ENCODE measurements around the gene NFATC4. TPM values are rescaled to one million over a fixed set of nuclear protein-coding genes. Genes with fewer than 3 reads are reported as not detected.

The NFATC4 gene
- total RNA-seq, 1 experiment from 2014 or later, result 7.6 TPM

GRCh38 chr14:24399999-24400718, 32.2 kb downstream of the NFATC4 start (continued):
- TF ChIP-seq ZBTB33 (IDR thresholded peaks at IDR 0.05; ENCODE audit: extremely low read depth, insufficient replicate concordance, low read length) (no peak), EZH2phosphoT487 (IDR thresholded peaks at IDR 0.05; ENCODE audit: borderline replicate concordance) (no peak), SP1 (IDR thresholded peaks at IDR 0.05; ENCODE audit: low read depth) (no peak), MAX (IDR thresholded peaks at IDR 0.05) (no peak)

- no peaks in the 10 kb centered on the region for H3K9me2 ChIP-seq (ENCODE audit: insufficient read depth)
- no peaks in the 10 kb centered on the region for H3K4me1 ChIP-seq (ENCODE audit: control insufficient read depth in 1 of 2, insufficient read depth in 2 of 2, low read length in 2 of 2)
- H3K9me3 ChIP-seq (ENCODE audit: control insufficient read depth in 1 of 2, insufficient read depth in 1 of 2, low read depth in 1 of 2, low read length in 2 of 2), result no peaks in the 10 kb centered on the region
- H2AFZ ChIP-seq (ENCODE audit: low read depth, low read length, poor library complexity, severe bottlenecking), result no peak overlapping the region
- intact Hi-C loops (cut with micrococcal nuclease), result no loop called here
- H3K36me3 ChIP-seq (ENCODE audit: control insufficient read depth in 1 of 2, insufficient read depth in 2 of 2, low read length in 2 of 2), result no peaks in the 10 kb centered on the region
- no peaks in the 10 kb centered on the region for H3K79me2 ChIP-seq (ENCODE audit: insufficient read depth, low read length)
- H3K27ac ChIP-seq (ENCODE audit: low read depth, low read length), result no peak overlapping the region
- no peak for ATAC-seq
- H3K4me3 ChIP-seq (replicated peaks in 1 of 2; ENCODE audit: low read depth in 1 of 2, low read length in 2 of 2), result no peak overlapping the region
- CTCF ChIA-PET, result interaction anchor here (1.2 to 1.3 kb wide), 2 partner anchors 29 kb away, joined by 3 to 6 read pairs; no protein-coding TSS in a partner anchor
- RAD21 ChIA-PET (ENCODE audit: low non-redundant PET in 1 of 2, low total read pairs in 2 of 2, uncharacterized antibody in 2 of 2, unreplicated experiment in 2 of 2), result no interaction called here
- no peak for DNase-seq (ENCODE audit: low read depth, low spot score)
- H3K9ac ChIP-seq (ENCODE audit: low read length), result no peak overlapping the region
- H4K20me1 ChIP-seq (ENCODE audit: insufficient read depth), result no peaks in the 10 kb centered on the region
- H3K27me3 ChIP-seq (ENCODE audit: insufficient read depth, low read length), result no peaks in the 10 kb centered on the region
- BruUV-seq (replicated peaks), result no TSS peak
- POLR2A ChIA-PET, result no interaction called here
- H3K4me2 ChIP-seq (ENCODE audit: low read length), result no peak overlapping the region
- no peak for TF ChIP-seq CTCF (IDR thresholded peaks at IDR 0.05 in 2 of 3, conservative IDR thresholded peaks at IDR 0.05 in 1 of 3; ENCODE audit: borderline replicate concordance in 1 of 3, insufficient read depth in 1 of 3, low read depth in 2 of 3, low read length in 2 of 3)
- TF ChIP-seq ZNF274 (IDR thresholded peaks at IDR 0.05; ENCODE audit: low read depth, low read length), result no peak
- TF ChIP-seq ZFX (IDR thresholded peaks at IDR 0.05), result no peak
- TF ChIP-seq ELF1 (IDR thresholded peaks at IDR 0.05; ENCODE audit: borderline replicate concordance, low read depth), result no peak
- no peak for TF ChIP-seq FOSL1 (IDR thresholded peaks at IDR 0.05; ENCODE audit: low read depth)
- TF ChIP-seq REST (IDR thresholded peaks at IDR 0.05; ENCODE audit: low read depth), result no peak
- TF ChIP-seq POLR2AphosphoS5 (IDR thresholded peaks at IDR 0.05; ENCODE audit: low read depth, low read length), result no peak
- no peak for TF ChIP-seq POLR2A (IDR thresholded peaks at IDR 0.05; ENCODE audit: borderline replicate concordance, extremely low read depth, insufficient read depth, insufficient read length)
- no peak for TF ChIP-seq EGR1 (IDR thresholded peaks at IDR 0.05; ENCODE audit: low read depth)
Measured at GRCh38 chr14:24401810-24402702, 34.1 kb downstream of the NFATC4 start.
